B cell (primary cell): Measurements from ENCODE around the gene PYGO2. TPM values are rescaled to one million over a fixed set of nuclear protein-coding genes. Genes with fewer than 3 reads are reported as not detected.

Source experiments
- ATAC-seq: fragments of 200-7000 bp; cut with Tn5 transposase; one replicate; pipeline ENCODE4 v1.10.0; 2021; ENCODE audit warnings: low read depth, mild to moderate bottlenecking, moderate number of reproducible peaks, moderate library complexity
- CTCF ChIA-PET: fragments of 350-600 bp; sonication (Branson Sonifier 250); formaldehyde crosslinking; loops from one replicate; lab custom pipeline; 2021; ENCODE audit warnings: antibody characterized with exemption, inconsistent platforms; lab: Charles Lee
- POLR2A ChIA-PET: fragments of 350-600 bp; sonication (Branson Sonifier 250); formaldehyde crosslinking; loops from one replicate; lab custom pipeline; 2021; ENCODE audit warnings: antibody characterized with exemption; lab: Charles Lee
- DNase-seq: peaks from one replicate; pipeline ENCODE4 v3.0.0; 2013
- H2AFZ ChIP-seq: 2 replicates; pipeline ENCODE4 v1.6.1; 2012; ENCODE audit warnings: mild to moderate bottlenecking, low read depth, low read length; ENCODE audit not compliant: insufficient read depth, poor library complexity, severe bottlenecking
- H3K27ac ChIP-seq, 2 donors: 1 replicate in 1 of 2; 2 replicates in 1 of 2; pipeline ENCODE4 v1.5.1; 2012 to 2013; ENCODE audit warnings: low read length in 2 of 2, mild to moderate bottlenecking in 2 of 2, moderate library complexity in 1 of 2
- H3K27me3 ChIP-seq, 4 experiments: fragments of 200-600 bp in 1 of 4; sonication (generic) in 1 of 4; replicated peaks in 1 of 4; 1 replicate in 2 of 4; 2 replicates in 2 of 4; pipeline versions ENCODE4 v1.6.1 to v1.7.0; 2013 to 2016; ENCODE audit warnings: low read length in 3 of 4, mild to moderate bottlenecking in 2 of 4, mixed read lengths in 1 of 4, moderate library complexity in 1 of 4; ENCODE audit not compliant: insufficient read depth in 4 of 4, control insufficient read depth in 3 of 4; ENCODE audit errors: control extremely low read depth in 1 of 4
- H3K36me3 ChIP-seq, 2 experiments: replicated peaks in 1 of 2; 1 replicate in 1 of 2; 2 replicates in 1 of 2; pipeline versions ENCODE4 v1.6.1 to v1.7.1; 2013; ENCODE audit warnings: low read length in 1 of 2; ENCODE audit not compliant: insufficient read depth in 2 of 2, control insufficient read depth in 1 of 2; ENCODE audit errors: control extremely low read depth in 1 of 2, extremely low read depth in 1 of 2
- H3K4me1 ChIP-seq, 2 donors: fragments of 200-600 bp in 1 of 2; sonication (generic) in 1 of 2; 1 replicate in 1 of 2; 2 replicates in 1 of 2; pipeline versions ENCODE4 v1.5.1 to v1.6.1; 2013 to 2017; ENCODE audit warnings: low read length in 2 of 2; ENCODE audit not compliant: control insufficient read depth in 2 of 2, insufficient read depth in 2 of 2
- H3K4me2 ChIP-seq: replicated peaks from 2 replicates; pipeline ENCODE3; 2012; ENCODE audit warnings: mild to moderate bottlenecking, low read depth, low read length; ENCODE audit not compliant: poor library complexity, severe bottlenecking
- H3K4me3 ChIP-seq, 5 experiments: fragments of 200-600 bp in 1 of 5; sonication (generic) in 1 of 5; 1 replicate in 3 of 5; 2 replicates in 2 of 5; pipeline versions ENCODE4 v1.5.1 to v1.7.0; 2011 to 2016; ENCODE audit warnings: low read length in 4 of 5, mild to moderate bottlenecking in 4 of 5, low read depth in 2 of 5, control low read depth in 1 of 5, moderate library complexity in 1 of 5; ENCODE audit not compliant: insufficient read depth in 1 of 5; ENCODE audit errors: control extremely low read depth in 1 of 5, extremely low read depth in 1 of 5
- H3K79me2 ChIP-seq: fragments of 200-600 bp; sonication (generic); one replicate; pipeline ENCODE4 v1.6.0; 2016; ENCODE audit warnings: low read length; ENCODE audit not compliant: control insufficient read depth, insufficient read depth
- H3K9ac ChIP-seq: fragments of 200-600 bp; sonication (generic); 2 replicates; pipeline ENCODE4 v1.6.1; 2017; ENCODE audit warnings: mild to moderate bottlenecking, low read length, moderate library complexity
- H3K9me3 ChIP-seq, 3 donors: one replicate each; pipeline versions ENCODE4 v1.6.1 to v1.7.1; 2013; ENCODE audit warnings: low read length in 2 of 3; ENCODE audit not compliant: control insufficient read depth in 2 of 3, insufficient read depth in 1 of 3; ENCODE audit errors: control extremely low read depth in 1 of 3
- H4K20me1 ChIP-seq: 2 replicates; pipeline ENCODE4 v1.6.0; 2012; ENCODE audit warnings: mild to moderate bottlenecking, low read length; ENCODE audit not compliant: insufficient read depth, control insufficient read depth, poor library complexity, severe bottlenecking
- H3K27ac Mint-ChIP-seq: one replicate; pipeline ENCODE4 v1.8.0; 2021; ENCODE audit warnings: mixed read lengths
- H3K27me3 Mint-ChIP-seq: one replicate; pipeline ENCODE4 v1.8.0; 2021; ENCODE audit warnings: mixed read lengths
- H3K4me1 Mint-ChIP-seq: one replicate; pipeline ENCODE4 v1.8.0; 2021; ENCODE audit warnings: mixed read lengths
- H3K4me3 Mint-ChIP-seq: one replicate; pipeline ENCODE4 v1.8.0; 2021; ENCODE audit warnings: mixed read lengths
- H3K9me3 Mint-ChIP-seq: one replicate; pipeline ENCODE4 v1.8.0; 2022; ENCODE audit warnings: mixed read lengths; ENCODE audit not compliant: insufficient read depth
- CTCF ChIP-seq: fragments of 200-600 bp; IDR thresholded peaks from one replicate; pipeline ENCODE4 v1.8.0; 2022; ENCODE audit warnings: antibody characterized with exemption, mild to moderate bottlenecking
- EZH2 ChIP-seq: IDR thresholded peaks from 2 replicates; pipeline ENCODE4 v1.6.1; 2012; ENCODE audit warnings: borderline replicate concordance, low read depth, mild to moderate bottlenecking, moderate library complexity, low read length; ENCODE audit not compliant: insufficient read depth, poor library complexity, severe bottlenecking
- WGBS: methylation state at CpG from one replicate; pipeline ENCODE4 v1.1.5; 2013; ENCODE audit warnings: missing lambda C conversion rate; ENCODE audit not compliant: insufficient coverage; 5-methylcytosine and 5-hydroxymethylcytosine counted together
- intact Hi-C: fragments of 100-400 bp; cut with micrococcal nuclease; formaldehyde crosslinking; loops from one replicate; pipeline ENCODE4 v1.10.0; 2022
- polyA plus RNA-seq: library from polyadenylated mRNA; depleted of rRNA; stranded (reverse); fragments of >200 nt; gene quantifications from 2 replicates; pipeline ENCODE4 v1.2.3, GENCODE V29; 2012
- total RNA-seq, 2 donors: library from RNA; stranded (reverse); fragments of 120-200 nt in 1 of 2; gene quantifications; 1 replicate in 1 of 2; 2 replicates in 1 of 2; pipeline versions ENCODE4 v1.2.3 to v1.2.4, GENCODE V29; 2013 to 2022

Gene PYGO2
- total and polyA plus RNA-seq, 2 donors (not counting 1 experiment from before 2014, with no cell fraction given): 22.2 to 52.7 TPM

DNA sequence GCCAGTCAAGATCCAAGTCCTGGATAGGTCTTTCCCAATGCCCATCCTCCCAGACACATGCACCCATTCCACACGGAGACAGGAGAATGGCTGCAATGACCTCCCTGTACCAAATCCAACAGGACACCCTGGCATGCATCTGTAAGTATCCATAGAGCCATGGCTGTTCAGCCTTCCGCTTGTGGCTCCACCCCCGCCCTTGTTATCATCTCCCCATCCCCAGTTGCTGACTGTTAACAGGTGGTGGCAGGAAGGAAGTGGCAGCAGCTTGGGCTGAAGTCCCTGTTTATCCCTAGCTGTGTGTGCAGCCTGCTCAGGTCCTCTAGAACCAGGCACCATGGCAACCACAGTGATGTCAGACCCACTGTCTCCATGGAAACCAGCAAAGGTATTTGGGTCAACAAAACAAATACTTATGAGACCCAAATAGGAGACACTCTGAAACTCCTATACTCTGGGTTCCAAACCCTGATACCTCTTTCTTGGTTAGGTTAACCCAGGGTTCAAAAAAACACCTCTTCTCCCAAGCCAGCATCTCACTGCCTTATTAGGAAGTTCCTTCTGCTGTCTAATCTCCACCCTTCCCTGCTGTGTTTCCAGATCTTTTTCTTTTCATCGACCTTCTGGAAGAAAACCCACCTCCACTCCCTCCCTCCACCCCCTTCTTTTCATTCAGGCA, 6.4 kb downstream of the PYGO2 start:
- DNase-seq (peak; percentile 94), ATAC-seq (peak; percentile 77)
- peaks cover 52 to 67% of the 10 kb centered on the region in 2 donors for H3K4me1 ChIP-seq
- CTCF ChIA-PET: interaction anchor here (0.6 to 6.1 kb wide), 24 partner anchors 12 to 395 kb away, joined by 3 to 46 read pairs (median 6); partner anchors contain the start of genes ADAM15, EFNA4, FLAD1 and PMVK
- Mint-ChIP-seq H3K9me3 (no peaks in the 10 kb centered on the region), H3K27ac (peak overlapping the region; percentile 96), H3K4me1 (peaks cover 71% of the 10 kb centered on the region), H3K27me3 (no peaks in the 10 kb centered on the region), H3K4me3 (peak overlapping the region; percentile 92)
- no peaks in the 10 kb centered on the region for H3K9me3 ChIP-seq
- peaks cover 2 to 41% of the 10 kb centered on the region in 2 experiments for H3K36me3 ChIP-seq
- peaks cover 93% of the 10 kb centered on the region for H3K79me2 ChIP-seq
- H3K9ac ChIP-seq: peak overlapping the region; percentile 97
- intact Hi-C loops: loop anchor here (1.0 to 5.0 kb wide), 6 partner anchors 11 to 348 kb away; partner anchors contain the start of genes ADAR, CKS1B and EFNA4
- H4K20me1 ChIP-seq: peaks cover 68% of the 10 kb centered on the region
- WGBS: 0% methylated on average over 3 of the region's 4 CpGs
- POLR2A ChIA-PET: interaction anchor here (0.8 to 3.4 kb wide), 9 partner anchors 9 to 108 kb away, joined by 3 to 26 read pairs (median 4); partner anchors contain the start of genes CKS1B, EFNA4, PMVK and SHC1
- TF ChIP-seq EZH2 (no peak), CTCF (no peak)
- no peaks in the 10 kb centered on the region for H3K27me3 ChIP-seq
- peak overlapping the region; percentile 85 for H3K4me2 ChIP-seq
- H3K4me3 ChIP-seq: peak overlapping the region; percentile 71 to 97 (median 83)
- H3K27ac ChIP-seq: peak overlapping the region; percentile 99
- peak overlapping the region; percentile 63 for H2AFZ ChIP-seq

- H3K4me3 Mint-ChIP-seq: peak overlapping the region; percentile 92
- DNase-seq: no peak
- TF ChIP-seq EZH2 (no peak), CTCF (no peak)
- H3K27ac Mint-ChIP-seq: peak overlapping the region; percentile 96
- H3K9me3 Mint-ChIP-seq: no peaks in the 10 kb centered on the region
- Histone ChIP-seq H3K36me3 (peaks cover 2 to 41% of the 10 kb centered on the region in 2 experiments), H3K9me3 (no peaks in the 10 kb centered on the region), H3K4me2 (peak overlapping the region; percentile 85), H3K79me2 (peaks cover 87% of the 10 kb centered on the region), H3K9ac (peak overlapping the region; percentile 97), H3K27me3 (no peaks in the 10 kb centered on the region), H4K20me1 (peaks cover 65% of the 10 kb centered on the region), H2AFZ (no peak overlapping the region), H3K27ac (peak overlapping the region; percentile 99), H3K4me3 (peak overlapping the region; percentile 0 to 86 (median 77)), H3K4me1 (peaks cover 52 to 64% of the 10 kb centered on the region in 2 donors)
- ChIA-PET POLR2A (interaction anchor here (0.6 to 3.4 kb wide), 5 partner anchors 14 to 109 kb away, joined by 3 to 26 read pairs (median 3); partner anchors contain the start of genes CKS1B and EFNA4), CTCF (interaction anchor here (0.6 to 6.1 kb wide), 17 partner anchors 12 to 285 kb away, joined by 3 to 46 read pairs (median 9); partner anchors contain the start of genes ADAM15, EFNA4, FLAD1 and PMVK)
- WGBS: 58% methylated on average over 2 of the region's 3 CpGs
- no peak for ATAC-seq
- no peaks in the 10 kb centered on the region for H3K27me3 Mint-ChIP-seq
- intact Hi-C loops: loop anchor here (2.0 kb wide), 1 partner anchor 108 kb away; the partner anchor contains the start of gene EFNA4
- peaks cover 68% of the 10 kb centered on the region for H3K4me1 Mint-ChIP-seq
These were observed 7.0 kb downstream of the PYGO2 start for GRCh38 chr1:154954541-154954940.
